ENCODE measurements around the gene MED20. TPM values are rescaled to one million over a fixed set of nuclear protein-coding genes. Genes with fewer than 3 reads are reported as not detected.

Gene MED20
- total and polyA plus RNA-seq, 11 donors = 9.3 to 25.5 (median 16.9) TPM

- peaks cover 0 to 15% (median 0%) of the 10 kb centered on the region in 9 donors for H3K36me3 ChIP-seq
- no peaks in the 10 kb centered on the region for H3K27me3 ChIP-seq
- TF ChIP-seq CTCF (IDR thresholded peaks at IDR 0.05) (no peak), POLR2A (IDR thresholded peaks at IDR 0.05) (no peak)
- no peak overlapping the region for H3K4me3 ChIP-seq
- ATAC-seq (no peak), DNase-seq (no peak)
- WGBS, 4 donors = 95 to 99% (median 96%) methylated on average over 2 of the region's 2 CpGs
- intact Hi-C loops (cut with DNase I) = no loop called here
- H3K9me3 ChIP-seq = no peaks in the 10 kb centered on the region
- H3K4me1 ChIP-seq = no peaks in the 10 kb centered on the region
- peak overlapping the region in 1 of 12 donors; percentile 1 for H3K27ac ChIP-seq
Measured at GRCh38 chr6:41871691-41872090, 49.2 kb downstream of the MED20 start.

- Histone ChIP-seq H3K4me3 (no peak overlapping the region), H3K27me3 (no peaks in the 10 kb centered on the region), H3K9me3 (no peaks in the 10 kb centered on the region), H3K36me3 (no peaks in the 10 kb centered on the region), H3K4me1 (no peaks in the 10 kb centered on the region), H3K27ac (no peak overlapping the region)
- 96 to 98% (median 97%) methylated on average over 6 of the region's 6 CpGs for WGBS, 4 donors
- ATAC-seq (no peak), DNase-seq (no peak)
- intact Hi-C loops (cut with DNase I) = no loop called here
- no peak for TF ChIP-seq CTCF (IDR thresholded peaks at IDR 0.05)
- TF ChIP-seq POLR2A (IDR thresholded peaks at IDR 0.05) = no peak
Measured at GRCh38 chr6:41859356-41859755, 61.6 kb downstream of the MED20 start.

GRCh38 chr6:41858703-41859102, 62.2 kb downstream of the MED20 start:
- WGBS, 4 donors = 88 to 95% (median 94%) methylated on average over 2 of the region's 2 CpGs
- no peaks in the 10 kb centered on the region for H3K36me3 ChIP-seq
- intact Hi-C loops (cut with DNase I) = no loop called here
- ATAC-seq = no peak
- no peaks in the 10 kb centered on the region for H3K4me1 ChIP-seq
- TF ChIP-seq CTCF (IDR thresholded peaks at IDR 0.05) = no peak
- no peak for TF ChIP-seq POLR2A (IDR thresholded peaks at IDR 0.05)
- no peak overlapping the region for H3K27ac ChIP-seq
- no peak overlapping the region for H3K4me3 ChIP-seq
- no peak for DNase-seq
- no peaks in the 10 kb centered on the region for H3K9me3 ChIP-seq
- no peaks in the 10 kb centered on the region for H3K27me3 ChIP-seq

Other genes starting within 250 kb of the MED20 start
- 10 to 100 TPM; 26.2 to 47.2 (median 41.1) TPM for gene TFEB, start 185.5 kb downstream of the MED20 start, total RNA-seq
- 10 to 100 TPM; 37.7 to 40.1 TPM for gene TFEB, start 185.5 kb downstream of the MED20 start, polyA plus RNA-seq
- gene PGC, start 173.7 kb downstream of the MED20 start, total RNA-seq = not detected
- gene PGC, start 173.7 kb downstream of the MED20 start, polyA plus RNA-seq = 1 to 10 TPM in 1 of 2 donors, not detected in 1; 1.1 TPM
- 1 to 10 TPM; 3.8 to 6.8 (median 5.1) TPM for gene FRS3, start 141.2 kb downstream of the MED20 start, total RNA-seq
- gene FRS3, start 141.2 kb downstream of the MED20 start, polyA plus RNA-seq = 1 to 10 TPM; 3.2 to 5.7 TPM
- gene PRICKLE4, start 140.4 kb downstream of the MED20 start, total RNA-seq = 1 to 10 TPM; 1.1 to 3.7 (median 1.9) TPM
- gene PRICKLE4, start 140.4 kb downstream of the MED20 start, polyA plus RNA-seq = 1 to 10 TPM; 1.9 to 3.9 TPM
- gene TOMM6, start 133.4 kb downstream of the MED20 start, total RNA-seq = 100 to 1,000 TPM; 158 to 225 (median 182) TPM
- gene TOMM6, start 133.4 kb downstream of the MED20 start, polyA plus RNA-seq = 100 to 1,000 TPM; 171 to 277 TPM
- 1 to 10 TPM; 1.2 to 3.4 (median 2.4) TPM for gene USP49, start 25.8 kb downstream of the MED20 start, total RNA-seq
- 1 to 10 TPM in 1 of 2 donors, under 1 TPM in 1; 0.87 to 1.1 TPM for gene USP49, start 25.8 kb downstream of the MED20 start, polyA plus RNA-seq
- gene BYSL, start 360 bp upstream of the MED20 start, total RNA-seq = 10 to 100 TPM in 4 of 9 donors, 1 to 10 TPM in 5; 4.5 to 15.3 (median 9.2) TPM
- 10 to 100 TPM in 1 of 2 donors, 1 to 10 TPM in 1; 5.0 to 26.3 TPM for gene BYSL, start 360 bp upstream of the MED20 start, polyA plus RNA-seq
- gene CCND3, start 20.7 kb upstream of the MED20 start, total RNA-seq = 100 to 1,000 TPM in 2 of 9 donors, 10 to 100 TPM in 7; 33.9 to 116 (median 46.2) TPM
- gene CCND3, start 20.7 kb upstream of the MED20 start, polyA plus RNA-seq = 10 to 100 TPM; 47.1 to 78.1 TPM
- gene TAF8, start 129.4 kb upstream of the MED20 start, total RNA-seq = 10 to 100 TPM; 24.4 to 38.7 (median 28.4) TPM
- 10 to 100 TPM; 18.5 to 24.7 TPM for gene TAF8, start 129.4 kb upstream of the MED20 start, polyA plus RNA-seq
- 1 to 10 TPM; 1.8 to 5.7 (median 2.2) TPM for gene C6orf132, start 221.5 kb upstream of the MED20 start, total RNA-seq
- 1 to 10 TPM in 1 of 2 donors, under 1 TPM in 1; 0.30 to 3.0 TPM for gene C6orf132, start 221.5 kb upstream of the MED20 start, polyA plus RNA-seq

Data from heart left ventricle (tissue), 16 donors.